NCI-H2196 (cell line): Measurements from ENCODE around the gene OR6F1.
A peak's percentile ranks its signal among the peaks of the same experiment; 100 is the strongest.
"Not testable (repeated sequence)": the region's sequence is repeated elsewhere in the genome, so short reads cannot be mapped to it uniquely, and the experiment has no call there.

Experiments
- DNase-seq: peaks from one replicate; lab custom pipeline; 2025; ENCODE audit not compliant: unreplicated experiment; lab: John Stamatoyannopoulos, UW

Gene OR6F1

DNA sequence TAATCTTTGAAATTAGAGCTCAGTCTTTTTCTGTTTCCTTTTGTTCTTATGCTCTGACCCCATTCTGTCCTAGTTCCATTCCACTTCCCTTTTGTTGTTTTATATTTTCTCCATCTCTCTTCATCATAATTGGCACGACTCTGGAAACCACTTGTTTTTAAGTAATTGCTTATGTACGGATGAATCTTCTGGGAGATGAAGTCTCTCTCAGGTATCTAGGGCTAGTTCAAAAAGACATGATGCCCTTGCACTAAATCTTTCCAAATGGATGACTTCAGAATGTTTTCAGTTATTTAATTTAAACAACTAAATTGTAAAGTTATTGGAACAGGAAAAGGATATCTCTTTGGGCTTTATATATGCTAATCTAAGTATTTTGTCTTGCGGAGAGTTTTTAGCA, at the start of gene OR6F1:
Gene OR6F1 (minus strand): TSS at position 101 of the 400 bp plus-strand sequence. CDS start 3,891 bp downstream, outside the sequence.
- no peak for DNase-seq

GRCh38 chr1:247760456-247760855, 44.0 kb upstream of the OR6F1 start, which contains the start of gene OR1C1:
Gene OR1C1 (minus strand): TSS chr1:247760556. CDS start chr1:247758406, 2,150 bp downstream.
- no peak for DNase-seq

DNA sequence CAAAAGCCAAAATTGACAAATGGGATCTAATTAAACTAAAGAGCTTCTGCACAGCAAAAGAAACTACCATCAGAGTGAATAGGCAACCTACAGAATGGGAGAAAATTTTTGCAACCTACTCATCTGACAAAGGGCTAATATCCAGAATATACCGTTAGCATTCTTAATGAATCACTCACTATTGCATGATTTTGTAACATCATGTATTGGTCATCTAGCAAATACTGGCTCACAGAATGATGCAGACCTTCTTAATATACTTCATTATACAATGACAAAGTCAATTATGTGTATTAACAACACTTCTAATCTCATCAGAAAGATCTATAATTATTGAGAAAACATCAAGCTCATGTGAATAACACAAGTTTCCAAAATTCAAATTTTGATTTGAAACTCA, 37.9 kb upstream of the OR6F1 start:
- not testable (repeated sequence) for DNase-seq

- DNase-seq, result no peak
Observed at GRCh38 chr1:247749870-247750269, 33.4 kb upstream of the OR6F1 start.

GRCh38 chr1:247748041-247748440, 31.6 kb upstream of the OR6F1 start, which contains the start of gene OR14A2:
Gene OR14A2 (minus strand): TSS chr1:247748141.
- DNase-seq, result no peak

DNA sequence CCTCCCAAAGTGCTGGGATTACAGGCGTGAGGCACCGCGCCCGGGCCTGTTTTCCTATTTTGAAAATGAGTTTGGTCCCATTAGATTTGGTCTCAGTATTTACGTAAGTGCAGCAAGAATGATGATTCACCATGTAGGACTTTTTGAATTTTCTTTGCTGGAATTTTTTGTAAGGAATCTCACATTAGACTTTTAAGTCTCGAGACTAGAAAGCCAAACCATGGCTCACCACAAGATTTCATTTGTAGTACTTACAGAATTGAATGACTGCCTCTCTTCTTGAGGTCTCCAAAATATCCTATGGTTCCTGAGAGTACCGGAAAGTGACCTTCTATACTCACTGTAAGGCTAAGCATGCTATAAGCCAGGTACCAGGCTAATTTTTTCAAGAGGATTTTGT, 31.2 kb upstream of the OR6F1 start:
- no peak for DNase-seq

DNA sequence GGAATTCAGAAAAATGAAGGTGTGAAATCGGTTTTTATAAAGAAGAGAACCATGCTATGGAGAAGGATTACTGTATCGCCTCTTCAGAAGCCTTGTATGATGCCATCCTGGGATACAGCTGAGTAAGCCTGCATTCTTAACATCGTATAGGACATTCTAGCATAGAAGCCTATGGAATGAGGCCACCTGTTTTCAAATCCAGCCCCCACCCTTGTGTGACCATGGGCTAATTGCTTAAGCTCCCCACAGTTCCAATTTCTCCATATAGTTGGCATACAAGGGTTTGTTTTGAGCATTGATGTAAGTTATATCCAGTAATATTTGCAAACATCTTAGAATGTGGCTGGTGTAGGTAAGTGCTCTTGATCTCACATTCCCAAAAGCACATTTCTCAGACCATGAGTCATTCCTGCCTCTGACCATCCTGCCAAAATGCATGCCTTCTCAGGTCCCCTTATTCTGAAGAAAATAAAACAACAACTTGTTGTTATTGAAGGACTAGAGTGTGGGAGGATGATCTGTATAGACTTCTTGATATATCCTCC, 30.0 kb upstream of the OR6F1 start:
- no peak for DNase-seq

DNA sequence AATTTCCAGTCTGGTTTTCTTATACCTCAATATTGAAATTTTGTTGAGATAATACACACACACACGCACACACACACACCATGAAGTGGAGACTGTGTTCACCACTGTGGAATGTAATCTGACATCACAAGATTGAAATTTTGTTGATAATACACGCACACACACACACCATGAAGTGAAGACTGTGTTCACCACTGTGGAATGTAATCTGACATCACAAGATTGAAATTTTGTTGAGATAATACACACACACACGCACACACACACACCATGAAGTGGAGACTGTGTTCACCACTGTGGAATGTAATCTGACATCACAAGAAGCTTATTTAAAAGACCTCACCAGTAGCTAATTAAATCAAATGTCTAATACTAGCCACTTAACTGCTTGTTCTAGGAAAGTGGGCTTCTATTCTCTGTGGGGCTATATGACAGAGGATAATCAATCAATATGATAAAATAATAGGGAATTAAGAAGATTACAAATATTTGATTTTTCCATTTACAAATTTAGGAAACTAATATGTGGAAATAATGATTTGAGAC, 25.8 kb upstream of the OR6F1 start:
- not testable (repeated sequence) for DNase-seq

- DNase-seq, result no peak
Observed at GRCh38 chr1:247741756-247742155, 25.3 kb upstream of the OR6F1 start.

DNA sequence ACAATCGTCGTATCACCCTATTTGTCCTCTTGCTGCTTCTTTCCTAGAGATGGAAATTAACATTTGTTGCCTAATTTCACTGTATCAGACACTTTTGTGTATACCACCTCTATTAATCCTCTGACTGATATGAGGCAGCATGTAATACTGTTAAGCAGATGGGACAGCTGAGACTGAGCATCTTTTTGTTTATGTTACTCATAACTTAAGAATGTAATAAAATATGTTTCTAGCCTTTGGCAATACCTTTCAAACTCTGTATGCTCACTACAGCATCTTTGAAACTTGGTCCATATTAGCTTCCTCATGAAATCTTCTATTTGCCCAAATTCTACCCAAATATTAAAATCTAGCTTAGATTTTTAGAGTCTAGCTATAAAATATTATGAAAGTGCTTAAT, 24.3 kb upstream of the OR6F1 start:
- no peak for DNase-seq

DNA sequence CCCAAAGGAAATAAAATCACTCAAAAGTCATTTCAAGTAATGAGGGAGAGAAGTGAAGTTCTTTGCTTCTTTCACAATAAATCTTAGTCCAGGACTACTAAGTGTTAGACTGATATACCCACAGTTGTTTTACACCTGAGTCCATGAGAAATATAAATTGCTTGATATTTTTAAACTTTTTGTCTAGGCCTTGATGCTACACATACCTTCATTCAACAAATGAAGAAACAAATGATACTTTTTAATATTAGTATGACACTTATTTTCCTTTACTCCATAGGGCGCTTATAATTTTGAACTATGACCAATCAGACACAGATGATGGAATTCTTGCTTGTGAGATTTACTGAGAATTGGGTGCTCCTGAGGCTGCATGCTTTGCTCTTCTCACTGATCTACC, 21.9 kb upstream of the OR6F1 start, which contains the start of gene OR14K1:
Gene OR14K1 (plus strand): TSS at position 301 of the 400 bp plus-strand sequence. CDS start 0 bp downstream, at position 301.
- no peak for DNase-seq

DNA sequence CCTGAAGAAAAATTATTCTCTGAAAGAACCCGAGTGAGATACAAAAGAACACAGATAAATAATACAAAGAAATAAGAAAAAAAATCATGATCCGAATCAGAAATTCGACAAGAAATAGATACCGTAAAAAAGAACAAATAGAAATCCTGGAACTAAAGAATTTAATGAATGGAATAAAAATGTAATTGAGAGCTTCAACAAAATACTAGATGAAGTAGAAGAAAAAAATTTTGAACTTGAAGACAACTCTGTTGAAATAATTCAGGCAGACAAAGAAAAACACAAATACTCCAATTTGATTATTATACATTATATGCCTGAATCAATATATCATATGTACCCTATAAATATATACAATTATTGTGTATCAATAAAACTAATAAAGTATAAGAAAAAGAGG, 4.8 kb upstream of the OR6F1 start:
- DNase-seq, result no peak

DNA sequence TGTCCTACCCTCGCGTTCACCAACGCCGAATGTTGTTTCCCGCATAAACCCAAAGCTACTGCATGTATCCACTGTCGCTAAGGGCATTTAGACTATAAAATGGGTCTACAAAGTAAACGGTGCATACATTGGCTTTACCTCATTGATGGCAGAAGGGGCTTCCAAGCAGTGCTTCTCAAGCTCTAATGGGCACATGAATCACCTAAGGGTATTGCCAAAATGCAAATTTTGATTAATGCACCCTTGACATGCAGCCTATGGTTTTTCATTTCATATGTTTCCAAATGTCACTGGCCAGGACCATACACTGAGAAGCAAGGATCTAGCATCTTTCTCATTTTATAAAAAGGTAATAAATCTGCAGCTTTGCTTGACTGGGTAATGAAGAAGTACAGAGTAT, 2.7 kb downstream of the OR6F1 start:
- DNase-seq, result no peak

DNA sequence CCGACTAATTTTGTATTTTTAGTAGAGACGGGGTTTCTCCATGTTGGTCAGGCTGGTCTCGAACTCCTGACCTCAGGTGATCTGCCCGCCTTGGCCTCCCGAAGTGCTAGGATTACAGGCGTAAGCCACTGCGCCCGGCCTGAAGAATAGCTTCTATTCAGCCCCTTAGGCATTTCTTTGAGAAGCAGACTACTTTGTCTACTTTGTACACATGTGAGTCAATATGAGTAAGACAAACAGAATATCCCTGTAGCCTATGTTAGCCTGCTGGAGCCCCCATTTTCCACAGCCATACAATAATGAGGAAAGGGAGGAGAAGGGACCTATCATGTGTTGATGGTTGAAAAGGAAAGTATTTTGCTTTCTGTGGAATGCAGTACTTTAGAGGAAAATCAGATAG, 5.8 kb downstream of the OR6F1 start:
- DNase-seq, result not testable (repeated sequence)

DNA sequence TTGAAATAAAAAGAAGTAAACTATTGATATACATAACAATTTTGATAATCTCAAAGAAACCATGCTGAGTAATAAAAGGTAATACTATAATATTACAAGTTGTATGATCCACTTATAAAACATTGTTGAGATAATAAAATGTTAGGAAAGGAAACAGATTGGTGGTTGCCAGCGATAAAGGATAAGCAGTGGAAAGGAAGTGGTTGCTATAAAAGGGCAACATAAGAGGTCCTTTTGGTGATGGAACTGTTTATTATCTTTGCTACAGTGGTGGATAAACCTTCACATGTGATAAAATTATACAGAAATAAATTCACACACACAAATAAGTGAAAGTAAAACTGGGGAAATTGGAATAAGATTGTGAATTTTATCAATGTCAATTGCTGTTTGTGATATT, 15.1 kb downstream of the OR6F1 start:
- DNase-seq, result no peak

DNA sequence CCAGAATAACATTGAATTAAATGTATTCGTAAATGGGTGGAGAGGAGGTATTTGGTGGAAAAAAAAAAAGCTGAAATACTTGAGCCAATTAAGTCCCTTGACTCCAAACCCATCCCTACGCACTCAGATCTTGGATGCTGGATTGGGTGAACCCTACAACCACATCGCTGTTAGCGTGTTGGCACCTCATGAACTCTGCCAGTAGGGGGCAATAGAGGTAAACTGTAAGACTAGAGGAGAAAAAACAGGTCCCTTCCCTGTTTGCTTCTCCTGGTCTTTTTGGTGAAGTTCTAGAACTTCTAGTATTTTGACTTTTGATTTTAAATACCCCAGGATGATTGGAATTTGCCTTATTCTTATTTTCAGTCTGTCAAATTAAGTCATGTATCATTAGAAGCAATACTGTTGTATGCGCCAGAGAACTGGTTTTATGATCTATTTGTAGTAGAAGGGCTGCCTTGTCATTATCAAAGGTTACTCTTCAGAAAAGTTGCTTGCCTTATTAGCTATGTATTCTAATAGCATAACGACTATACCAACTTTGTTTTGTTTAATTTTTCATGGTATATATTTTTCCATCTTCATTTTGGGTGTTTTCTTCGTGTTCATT, 35.1 kb downstream of the OR6F1 start:
- peak; percentile 13 for DNase-seq

DNA sequence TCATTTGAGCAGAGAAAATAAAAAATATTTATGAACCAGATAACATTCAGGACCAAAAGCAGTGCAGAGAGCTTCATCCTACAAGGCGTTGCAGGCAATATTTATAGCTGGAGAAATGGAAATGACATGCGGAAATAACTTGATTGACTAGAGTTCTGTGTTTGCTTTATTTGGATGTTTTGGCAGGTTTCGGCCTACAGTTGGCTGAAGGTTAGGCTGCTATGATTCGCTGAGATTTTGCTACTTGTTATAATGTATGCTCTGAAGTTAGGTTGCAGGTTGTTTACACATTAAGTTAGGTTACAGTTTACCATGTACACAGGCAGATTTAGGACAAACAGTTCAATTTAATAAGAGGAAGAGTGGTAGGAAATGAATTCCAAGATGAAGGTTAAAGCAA, 36.3 kb downstream of the OR6F1 start:
- DNase-seq, result no peak

- DNase-seq, result no peak
Observed at GRCh38 chr1:247679639-247680038, 36.8 kb downstream of the OR6F1 start, which contains the start of gene OR13G1. Gene OR13G1 (minus strand): TSS chr1:247679739. CDS start chr1:247673041, 6,698 bp downstream.

GRCh38 chr1:247669225-247669624, 47.2 kb downstream of the OR6F1 start:
- no peak for DNase-seq
